Stimulated activated CD4-positive, alpha-beta T cell treated with anti-CD3 and anti-CD28 coated beads, Interleukin-4, amount 100 ng/mL, for 1 hour (primary cell): ENCODE measurements around the gene BCAS2.

Experiments used
- DNase-seq: peaks from one replicate; pipeline ENCODE4 v3.0.0-alpha.2; 2020

BCAS2 gene

DNA sequence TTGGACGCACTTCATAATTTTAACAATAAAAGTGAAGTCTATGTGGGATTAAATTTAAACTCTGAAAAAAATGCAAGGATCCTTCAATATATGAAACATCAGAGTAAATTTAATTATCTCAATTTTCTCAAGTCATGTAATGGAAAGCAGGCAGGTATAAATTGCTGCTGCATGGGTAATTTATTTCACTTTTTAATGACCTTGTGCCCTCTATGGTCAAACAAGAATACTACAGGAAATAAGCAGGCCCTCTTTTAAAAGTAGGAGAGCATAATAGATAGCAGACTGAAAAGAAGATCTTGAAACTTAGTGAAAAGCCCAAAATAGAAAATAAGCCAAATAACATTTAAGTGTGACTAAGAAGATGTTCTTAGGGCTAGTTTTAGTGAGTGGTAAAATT lies 22.9 kb downstream of the BCAS2 start:
- no peak for DNase-seq

GRCh38 chr1:114554577-114554976 lies 26.8 kb downstream of the BCAS2 start:
- DNase-seq = no peak

DNA sequence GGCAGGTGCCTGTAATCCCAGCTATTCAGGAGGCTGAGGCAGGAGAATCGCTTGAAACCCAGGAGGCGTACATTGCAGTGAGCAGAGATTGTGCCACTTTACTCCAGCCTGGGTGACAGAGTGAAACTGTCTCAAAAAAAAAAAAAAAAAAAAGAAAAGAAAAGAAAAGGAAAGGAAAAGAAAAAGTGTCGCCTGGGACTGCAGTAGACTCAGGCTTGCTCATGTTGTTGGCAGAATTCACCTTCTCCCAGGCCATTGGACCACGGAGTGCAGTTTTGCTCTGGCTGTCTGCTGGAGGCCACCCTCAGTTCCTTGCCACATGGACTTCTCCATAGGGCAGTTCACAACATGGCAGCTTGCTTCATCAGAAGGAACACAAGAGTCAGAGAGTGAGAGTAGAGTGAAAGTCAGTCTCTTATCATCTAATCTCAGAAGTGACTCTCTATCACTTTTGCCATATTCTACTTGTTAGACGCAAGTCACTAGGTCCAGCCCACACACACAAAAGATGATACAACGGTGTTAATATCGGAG lies 29.2 kb downstream of the BCAS2 start:
- no peak for DNase-seq

- DNase-seq = no peak
Measured at GRCh38 chr1:114551400-114551799, 30.0 kb downstream of the BCAS2 start.

DNA sequence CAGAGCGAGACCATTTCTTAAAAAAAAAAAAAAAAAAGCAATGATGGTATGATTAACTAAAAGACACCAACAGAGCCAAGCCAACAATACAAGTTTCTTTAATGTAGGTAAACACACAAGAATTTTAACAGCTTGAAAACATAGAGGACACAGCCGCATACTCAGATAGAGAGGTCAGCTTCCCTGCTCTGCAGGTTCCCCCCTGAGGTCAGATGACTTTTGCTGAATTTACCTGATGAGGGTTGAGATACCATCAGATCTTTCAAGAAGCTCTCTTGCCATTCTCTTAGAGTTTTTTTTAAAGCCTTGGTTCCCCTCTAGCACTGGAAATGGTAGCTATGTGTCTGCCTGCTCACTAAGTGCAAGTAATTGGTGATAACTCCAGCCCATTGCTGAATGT lies 31.1 kb downstream of the BCAS2 start:
- DNase-seq = no peak

DNA sequence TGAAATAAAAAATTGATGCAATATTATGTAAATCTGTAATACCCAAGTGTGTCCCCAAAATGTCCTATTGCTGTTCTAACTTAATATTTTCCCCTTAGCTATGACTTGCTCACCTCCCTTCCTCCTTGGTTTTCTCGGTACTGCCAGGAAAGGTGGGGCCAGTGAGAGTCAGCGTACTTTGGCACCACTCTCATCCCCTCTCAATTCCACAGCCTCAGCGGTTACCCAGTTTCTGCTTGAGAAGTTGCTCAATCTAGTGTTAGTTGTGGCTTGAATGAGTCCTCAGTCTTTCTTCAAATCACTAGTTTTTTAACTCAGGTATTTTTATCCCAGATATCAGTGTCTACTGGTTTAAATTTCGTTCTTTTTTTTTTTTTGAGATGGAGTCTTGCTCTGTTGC lies 32.3 kb downstream of the BCAS2 start:
- no peak for DNase-seq

DNA sequence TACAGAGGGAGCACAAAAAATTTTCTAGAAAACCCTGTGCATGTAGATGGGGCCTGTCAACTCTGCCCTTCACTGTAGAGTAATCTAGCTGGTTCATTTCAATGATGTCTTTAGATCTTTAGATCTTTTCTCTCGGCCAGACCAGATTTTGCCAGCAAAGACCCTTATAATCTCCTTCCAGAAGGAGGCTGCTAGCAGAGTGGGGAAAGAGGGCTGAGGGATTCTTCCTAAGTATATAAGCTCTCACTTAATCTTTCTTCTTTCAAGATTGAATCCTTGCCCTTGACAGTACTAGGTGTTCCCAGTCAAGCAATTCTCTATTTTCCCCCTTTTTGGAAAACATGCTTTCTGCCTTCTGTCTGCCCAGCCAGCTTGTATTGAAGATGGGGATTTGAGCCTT lies 34.3 kb downstream of the BCAS2 start:
- DNase-seq = no peak

DNA sequence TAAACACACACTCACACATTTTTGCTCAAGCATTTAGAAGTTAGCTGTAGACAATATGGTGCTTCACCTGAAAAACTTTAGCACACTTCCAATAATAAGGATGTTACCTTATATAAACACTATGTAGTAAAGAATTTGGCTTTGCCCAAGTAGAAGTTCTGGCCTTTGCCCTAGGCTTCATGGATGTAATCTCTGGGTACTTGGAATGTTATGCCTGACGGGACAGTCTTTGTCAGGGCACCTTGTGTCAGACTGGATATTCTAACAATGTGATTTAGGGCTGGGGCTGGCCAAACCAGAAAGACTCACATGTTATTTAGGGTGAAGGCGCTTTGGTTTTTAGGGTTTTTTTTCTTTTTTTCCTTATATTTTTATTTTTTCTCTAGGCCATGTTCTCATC lies 35.6 kb downstream of the BCAS2 start:
- DNase-seq = no peak

GRCh38 chr1:114545315-114545714 lies 36.1 kb downstream of the BCAS2 start:
- no peak for DNase-seq

- no peak for DNase-seq
Measured at GRCh38 chr1:114540821-114541220, 40.6 kb downstream of the BCAS2 start.

DNA sequence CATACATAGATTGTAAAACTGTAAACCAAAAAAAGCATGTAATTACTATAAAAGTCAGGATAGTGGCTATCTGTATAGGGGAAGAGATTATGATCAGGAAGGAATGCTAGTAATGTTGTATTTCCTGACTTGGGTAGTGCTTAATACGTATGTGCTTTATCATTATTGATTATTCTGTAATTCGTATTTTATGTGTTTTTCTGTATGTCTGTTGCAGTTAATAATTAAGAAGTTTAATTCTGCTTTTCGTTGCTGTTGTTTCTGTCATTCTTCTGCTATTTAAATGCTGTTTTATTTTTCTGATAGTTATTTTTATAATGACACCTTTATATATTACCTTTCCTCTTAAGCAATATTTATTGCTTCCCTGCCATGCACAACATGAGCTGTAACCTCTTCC lies 41.1 kb downstream of the BCAS2 start:
- no peak for DNase-seq

DNA sequence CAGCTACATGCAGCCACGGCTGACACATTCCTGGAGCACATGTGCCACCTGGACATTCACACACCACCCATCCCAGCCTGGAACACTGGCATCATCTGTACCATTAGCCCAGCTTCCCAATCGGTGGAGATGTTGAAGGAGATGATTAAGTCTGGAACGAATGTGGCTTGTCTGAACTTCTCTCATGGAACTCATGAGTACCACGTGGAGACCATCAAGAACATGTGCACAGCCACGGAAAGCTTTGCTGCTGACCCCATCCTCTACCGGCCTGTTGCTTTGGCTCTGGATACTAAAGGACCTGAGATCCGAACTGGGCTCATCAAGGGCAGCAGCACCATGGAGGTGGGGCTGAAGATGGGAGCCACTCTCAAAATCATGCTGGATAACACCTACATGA lies 45.4 kb downstream of the BCAS2 start:
- no peak for DNase-seq

DNA sequence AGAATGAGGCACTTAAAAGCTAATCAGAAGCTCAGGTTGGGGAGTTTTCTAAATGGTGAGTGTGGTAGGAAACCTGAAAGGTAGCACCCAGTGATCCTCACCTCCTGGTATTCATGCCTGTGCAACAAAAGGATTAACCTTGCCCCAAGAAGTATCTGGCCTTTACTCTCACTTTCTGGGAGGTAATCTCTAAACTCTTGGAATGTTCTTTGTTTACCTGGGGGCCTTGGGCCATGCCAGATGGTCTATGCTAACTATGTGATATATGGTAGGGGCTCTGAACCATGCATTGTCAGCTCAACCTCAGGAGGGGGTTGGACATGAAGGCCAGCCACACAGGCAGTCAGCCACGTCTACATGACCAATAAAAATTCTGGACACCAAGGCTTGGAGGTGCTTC lies 46.0 kb downstream of the BCAS2 start:
- no peak for DNase-seq

DNA sequence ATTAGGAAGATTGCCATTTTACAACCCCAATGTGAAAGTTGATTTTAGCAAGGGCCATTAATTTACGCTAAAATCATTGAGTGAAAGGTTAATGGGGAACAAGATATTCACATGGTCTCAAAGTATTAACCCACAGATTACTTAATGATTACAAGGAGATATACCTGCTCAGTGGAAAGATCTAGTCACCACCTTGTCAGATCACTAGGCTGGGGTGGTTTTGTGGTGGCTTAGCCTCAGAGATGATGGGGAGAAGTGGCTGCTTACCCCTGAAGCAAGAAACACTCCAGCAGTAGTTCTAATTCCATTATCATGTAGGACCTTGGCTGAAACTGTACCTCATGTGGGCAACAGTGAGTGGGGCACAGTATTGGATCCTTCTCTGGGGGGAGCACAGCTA lies 50.3 kb downstream of the BCAS2 start:
- no peak for DNase-seq

GRCh38 chr1:114530224-114530623 lies 51.2 kb downstream of the BCAS2 start:
- DNase-seq = no peak

DNA sequence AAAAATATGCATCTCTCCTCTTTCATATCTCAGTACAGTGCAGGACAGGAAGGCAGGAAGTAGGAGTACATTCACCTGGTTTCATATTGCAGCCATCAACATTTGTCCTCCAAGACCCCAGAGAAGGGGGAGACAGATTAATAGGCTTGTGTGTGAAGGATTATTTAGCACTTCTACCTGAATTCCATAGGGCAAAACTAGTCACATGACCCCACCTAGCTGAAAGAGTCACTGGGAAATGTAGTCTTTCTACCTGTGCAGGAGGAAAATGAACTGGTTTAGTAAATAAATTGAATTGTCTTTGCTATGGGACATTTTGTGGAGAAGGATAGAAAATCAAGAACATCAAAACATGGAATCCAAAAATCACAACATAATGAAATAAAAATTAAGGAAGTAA lies 56.5 kb downstream of the BCAS2 start:
- DNase-seq = no peak

GRCh38 chr1:114522264-114522575 lies 59.2 kb downstream of the BCAS2 start:
- DNase-seq = no peak

DNA sequence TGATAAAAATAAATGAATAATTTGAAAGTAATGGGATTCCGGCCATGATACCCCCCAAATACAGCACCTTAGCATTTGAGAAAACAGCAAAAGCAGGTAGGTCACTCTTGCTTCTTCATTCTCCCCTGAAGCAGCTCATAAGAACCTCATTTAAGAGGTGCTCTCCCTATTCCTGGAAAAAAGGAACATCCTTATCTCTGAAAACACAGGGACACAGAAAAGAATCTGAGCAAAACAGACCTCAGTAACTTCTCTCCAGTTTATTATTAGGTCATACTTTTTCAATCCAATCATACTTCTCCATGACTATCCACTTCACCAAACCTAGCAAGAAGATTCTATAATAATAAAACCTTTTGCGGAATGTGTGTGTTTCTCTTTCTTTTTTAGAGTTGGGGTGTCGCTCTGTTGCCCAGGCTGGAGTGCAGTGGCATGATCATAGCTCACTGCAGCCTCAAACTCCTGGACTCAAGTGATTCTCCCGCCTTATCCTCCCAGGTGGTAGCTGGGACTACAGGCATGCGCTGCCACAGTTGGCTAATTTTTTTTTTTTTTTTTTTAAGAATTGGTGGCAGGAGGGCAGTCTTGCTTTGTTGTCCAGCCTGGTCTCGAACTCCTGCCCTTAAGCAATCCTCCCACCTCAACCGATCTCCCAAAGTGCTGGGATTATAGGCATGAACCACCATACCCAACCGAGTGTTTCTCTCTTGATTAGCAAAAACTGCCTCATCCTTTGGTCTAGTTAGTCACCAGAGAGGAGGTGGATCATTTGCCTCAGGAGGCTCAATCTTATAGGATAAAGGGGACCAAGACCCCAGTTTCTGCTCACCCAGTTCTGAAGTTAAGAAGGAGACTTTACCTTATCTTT lies 59.8 kb downstream of the BCAS2 start:
- no peak for DNase-seq
